HCT116 (cell line): Measurements from ENCODE around the gene ARGLU1. TPM values are rescaled to one million over a fixed set of nuclear protein-coding genes. Genes with fewer than 3 reads are reported as not detected.

Source experiments
- ATAC-seq: fragments of 200-7000 bp; cut with Tn5 transposase; 2 replicates; pipeline ENCODE4 v1.9.1; 2020; ENCODE audit warnings: mild to moderate bottlenecking, moderate library complexity
- BruUV-seq: library from RNA; stranded (reverse); fragments of 400-500 nt; replicated peaks from 2 replicates; lab custom pipeline; 2021; lab: Mats Ljungman, UMichigan
- CTCF ChIA-PET: fragments of 300-600 bp; sonication (Branson Sonifier 250); formaldehyde crosslinking; loops from one replicate; lab custom pipeline; 2021; ENCODE audit warnings: antibody characterized with exemption; lab: Charles Lee
- POLR2A ChIA-PET: fragments of 300-600, 350-600 bp; sonication (Branson Sonifier 250); formaldehyde crosslinking; loops from one replicate; lab custom pipeline; 2021; ENCODE audit warnings: antibody characterized with exemption; lab: Charles Lee
- RAD21 ChIA-PET, 2 experiments: fragments of 300-600 bp; sonication (Branson Sonifier 250); formaldehyde crosslinking; loops; one replicate each; lab custom pipeline; 2023; ENCODE audit warnings: low total read pairs in 2 of 2; ENCODE audit not compliant: uncharacterized antibody in 2 of 2, unreplicated experiment in 2 of 2, low non-redundant PET in 1 of 2; lab: Charles Lee
- DNase-seq: peaks from one replicate; pipeline ENCODE4 v3.0.0-alpha.2; 2010; ENCODE audit warnings: low read depth, low spot score
- H2AFZ ChIP-seq: fragments of 200-600 bp; shearing (Covaris generic), sonication (generic); 2 replicates; pipeline ENCODE4 v1.6.1; 2017; ENCODE audit warnings: low read depth, mixed run types, mixed read lengths, antibody characterized with exemption, low read length; ENCODE audit not compliant: poor library complexity, severe bottlenecking
- H3K27ac ChIP-seq: 2 replicates; pipeline ENCODE4 v1.5.1; 2012; ENCODE audit warnings: low read depth, low read length
- H3K27me3 ChIP-seq: fragments of 200-600 bp; sonication (generic); 2 replicates; pipeline ENCODE4 v1.6.1; 2016; ENCODE audit warnings: mixed run types, low read length, mixed read lengths; ENCODE audit not compliant: insufficient read depth
- H3K36me3 ChIP-seq, 2 experiments: fragments of 200-500 bp in 1 of 2; fragments of 200-600 bp in 1 of 2; sonication (Bioruptor generic) in 1 of 2; sonication (generic) in 1 of 2; 2 replicates each; pipeline versions ENCODE4 v1.5.1 to v1.6.1; 2014 to 2016; ENCODE audit warnings: low read length in 2 of 2, inconsistent platforms in 1 of 2, mixed read lengths in 1 of 2, mixed run types in 1 of 2; ENCODE audit not compliant: insufficient read depth in 2 of 2, control insufficient read depth in 1 of 2
- H3K4me1 ChIP-seq, 2 experiments: fragments of 200-600 bp in 1 of 2; sonication (generic) in 1 of 2; 2 replicates each; pipeline versions ENCODE4 v1.5.1 to v1.6.1; 2012 to 2017; ENCODE audit warnings: low read length in 2 of 2, inconsistent platforms in 1 of 2, mild to moderate bottlenecking in 1 of 2, mixed read lengths in 1 of 2, mixed run types in 1 of 2, moderate library complexity in 1 of 2; ENCODE audit not compliant: insufficient read depth in 2 of 2, control insufficient read depth in 1 of 2
- H3K4me2 ChIP-seq: fragments of 200-600 bp; sonication (generic); 2 replicates; pipeline ENCODE4 v1.6.1; 2017; ENCODE audit warnings: mixed run types, low read length, mixed read lengths
- H3K4me3 ChIP-seq, 2 experiments: fragments of 200-600 bp in 1 of 2; sonication (generic) in 1 of 2; replicated peaks in 1 of 2; 2 replicates each; pipeline ENCODE4 v1.5.1; 2011 to 2016; ENCODE audit warnings: low read length in 2 of 2, control low read depth in 1 of 2, low read depth in 1 of 2, mild to moderate bottlenecking in 1 of 2, mixed read lengths in 1 of 2, mixed run types in 1 of 2
- H3K79me2 ChIP-seq: fragments of 200-600 bp; sonication (generic); 2 replicates; pipeline ENCODE4 v1.6.1; 2017; ENCODE audit warnings: mild to moderate bottlenecking, mixed run types, low read length, moderate library complexity, mixed read lengths; ENCODE audit not compliant: insufficient read depth
- H3K9ac ChIP-seq: fragments of 200-600 bp; sonication (generic); 2 replicates; pipeline ENCODE4 v1.6.1; 2016; ENCODE audit warnings: low read length, mixed read lengths
- H3K9me2 ChIP-seq: fragments of 200-600 bp; sonication (generic), shearing (Covaris generic); 2 replicates; pipeline ENCODE4 v1.6.1; 2017; ENCODE audit warnings: mixed run types, mild to moderate bottlenecking, moderate library complexity; ENCODE audit not compliant: insufficient read depth
- H3K9me3 ChIP-seq, 2 experiments: fragments of 200-500 bp in 1 of 2; fragments of 200-600 bp in 1 of 2; sonication (Bioruptor generic) in 1 of 2; sonication (generic) in 1 of 2; 2 replicates each; pipeline ENCODE4 v1.6.1; 2014 to 2017; ENCODE audit warnings: low read length in 2 of 2, mixed read lengths in 2 of 2, inconsistent platforms in 1 of 2, low read depth in 1 of 2, mild to moderate bottlenecking in 1 of 2, mixed run types in 1 of 2, moderate library complexity in 1 of 2; ENCODE audit not compliant: control insufficient read depth in 1 of 2, insufficient read depth in 1 of 2
- H4K20me1 ChIP-seq: fragments of 200-600 bp; sonication (generic), shearing (Covaris generic); 2 replicates; pipeline ENCODE4 v1.6.1; 2017; ENCODE audit warnings: mixed run types, mild to moderate bottlenecking, moderate library complexity; ENCODE audit not compliant: insufficient read depth
- CBX3 ChIP-seq: IDR thresholded peaks from 2 replicates; pipeline ENCODE4 v1.6.1; 2012; ENCODE audit warnings: low read depth
- CTCF ChIP-seq, 3 experiments: fragments of 200-600 bp in 1 of 3; sonication (generic) in 1 of 3; IDR thresholded peaks in 2 of 3; conservative IDR thresholded peaks in 1 of 3; 2 replicates each; pipeline ENCODE4 v1.5.1; 2012 to 2017; ENCODE audit warnings: low read depth in 2 of 3, low read length in 2 of 3, antibody characterized with exemption in 1 of 3, borderline replicate concordance in 1 of 3, control low read depth in 1 of 3, mild to moderate bottlenecking in 1 of 3, mixed read lengths in 1 of 3, mixed run types in 1 of 3, moderate library complexity in 1 of 3; ENCODE audit not compliant: insufficient read depth in 1 of 3
- EGR1 ChIP-seq: IDR thresholded peaks from 2 replicates; pipeline ENCODE4 v1.6.1; 2012; ENCODE audit warnings: low read depth
- EZH2 ChIP-seq: fragments of 200-600 bp; sonication (generic); IDR thresholded peaks from 2 replicates; pipeline ENCODE4 v1.6.1; 2017; ENCODE audit warnings: antibody characterized with exemption, mixed run types
- EZH2phosphoT487 ChIP-seq: fragments of 200-600 bp; IDR thresholded peaks from 2 replicates; pipeline ENCODE4 v1.6.1; 2018; ENCODE audit warnings: antibody characterized with exemption, borderline replicate concordance
- MAX ChIP-seq: IDR thresholded peaks from 2 replicates; pipeline ENCODE4 v1.6.1; 2012
- POLR2A ChIP-seq: IDR thresholded peaks from 2 replicates; pipeline ENCODE4 v1.7.0; 2011; ENCODE audit warnings: borderline replicate concordance; ENCODE audit not compliant: insufficient read depth, insufficient read length; ENCODE audit errors: extremely low read depth
- RAD21 ChIP-seq: IDR thresholded peaks from 2 replicates; pipeline ENCODE4 v1.6.1; 2012; ENCODE audit warnings: low read depth, mild to moderate bottlenecking
- REST ChIP-seq: IDR thresholded peaks from 2 replicates; pipeline ENCODE4 v1.6.1; 2012; ENCODE audit warnings: low read depth
- SP1 ChIP-seq: IDR thresholded peaks from 2 replicates; pipeline ENCODE4 v1.6.1; 2012; ENCODE audit warnings: low read depth
- YY1 ChIP-seq: IDR thresholded peaks from 2 replicates; pipeline ENCODE4 v1.6.1; 2011; ENCODE audit warnings: low read length, low read depth, moderate library complexity, mild to moderate bottlenecking; ENCODE audit not compliant: insufficient replicate concordance; ENCODE audit errors: extremely low read depth
- ZBTB33 ChIP-seq: IDR thresholded peaks from 2 replicates; pipeline ENCODE4 v1.6.1; 2011; ENCODE audit warnings: mild to moderate bottlenecking, low read length, moderate library complexity; ENCODE audit not compliant: insufficient replicate concordance; ENCODE audit errors: extremely low read depth
- intact Hi-C: fragments of 100-400 bp; cut with micrococcal nuclease; formaldehyde crosslinking; loops from 2 replicates; pipeline ENCODE4 v1.10.0; 2022
- total RNA-seq: library from RNA; stranded (reverse); gene quantifications from one replicate; pipeline ENCODE4 v1.2.1, GENCODE V29; 2021; ENCODE audit not compliant: unreplicated experiment

Gene ARGLU1
- total RNA-seq, 1 experiment from 2014 or later, result 57.8 TPM

- no peak for DNase-seq
- no peak overlapping the region for H2AFZ ChIP-seq
- TF ChIP-seq ZBTB33, result no peak
- TF ChIP-seq REST, result no peak
- no peak for TF ChIP-seq MAX
- no peak for TF ChIP-seq EGR1
- TF ChIP-seq CTCF (IDR thresholded peaks at IDR 0.05 in 2 of 3, conservative IDR thresholded peaks at IDR 0.05 in 1 of 3; ENCODE audit: borderline replicate concordance in 1 of 3, insufficient read depth in 1 of 3, low read depth in 2 of 3, low read length in 2 of 3), result no peak
- no peak for TF ChIP-seq EZH2
- TF ChIP-seq YY1, result no peak
- no peak for TF ChIP-seq EZH2phosphoT487
- no peak for TF ChIP-seq CBX3
- TF ChIP-seq RAD21, result no peak
- TF ChIP-seq POLR2A, result no peak
- TF ChIP-seq SP1, result no peak
- TF ChIP-seq, all 23 proteins: peak for 0
- H3K9ac ChIP-seq, result no peak overlapping the region
- peaks cover 9% of the 10 kb centered on the region; the same call in 1 of the 2 replicates for H4K20me1 ChIP-seq
- no peaks in the 10 kb centered on the region for H3K27me3 ChIP-seq
- no peaks in the 10 kb centered on the region for H3K9me3 ChIP-seq
- ChIA-PET POLR2A (interaction anchor here (1.8 kb wide), 1 partner anchor 9 kb away, joined by 5 read pairs; the partner anchor contains the start of gene EFNB2), CTCF (no interaction called here), RAD21 (interaction anchor here in 1 of 2 experiments (1.4 kb wide), 1 partner anchor 178 kb away, joined by 3 read pairs; no protein-coding TSS in a partner anchor)
- H3K4me3 ChIP-seq, result no peak overlapping the region
- peaks cover 100% of the 10 kb centered on the region for H3K79me2 ChIP-seq
- no TSS peak for BruUV-seq
- H3K27ac ChIP-seq, result no peak overlapping the region
- H3K36me3 ChIP-seq, result peaks cover 0 to 3% of the 10 kb centered on the region in 2 experiments; a peak in 2 of 4 replicates
- peaks cover 11 to 21% of the 10 kb centered on the region in 2 experiments; a peak in 3 of 4 replicates for H3K4me1 ChIP-seq
- no peak overlapping the region for H3K4me2 ChIP-seq
- no peak for ATAC-seq
- intact Hi-C loops, result no loop called here
- H3K9me2 ChIP-seq, result no peaks in the 10 kb centered on the region
These were observed 41.0 kb downstream of the ARGLU1 start for GRCh38 chr13:106526738-106527444.
